Right lobe of liver (tissue), 4 donors: Measurements from ENCODE around the gene RIPK1.

ENCODE experiments used
- CTCF ChIP-seq, 4 donors: fragments of 200-600 bp in 3 of 4; fragments of 450-650 bp in 1 of 4; IDR thresholded peaks; one replicate each; pipeline versions ENCODE4 v1.5.1 to v1.8.0; 2016 to 2022; ENCODE audit warnings: antibody characterized with exemption in 4 of 4, mild to moderate bottlenecking in 2 of 4
- POLR2A ChIP-seq: fragments of 450-650 bp; IDR thresholded peaks from one replicate; pipeline ENCODE4 v1.6.1; 2017; ENCODE audit warnings: antibody characterized with exemption, mild to moderate bottlenecking
- donor health status: DM: no; HTN: no; CAD: no.
- donor health status: DM: no; HTN: no; CAD: no.
- donor health status: DM: no; HTN: yes; CAD: no.

GRCh38 chr6:3068329-3069214, at the start of gene RIPK1:
- peak in 3 of 4 donors; percentile 32 to 57 (median 40) for TF ChIP-seq CTCF (IDR thresholded peaks at IDR 0.05)
- TF ChIP-seq POLR2A: peak; percentile 96
